ENCODE results near the gene GPR158. TPM values are rescaled to one million over a fixed set of nuclear protein-coding genes. Genes with fewer than 3 reads are reported as not detected.
"Not testable (repeated sequence)": the region's sequence is repeated elsewhere in the genome, so short reads cannot be mapped to it uniquely, and the experiment has no call there.

GPR158 gene
- total RNA-seq, 1 experiment from 2014 or later, result not detected

DNA sequence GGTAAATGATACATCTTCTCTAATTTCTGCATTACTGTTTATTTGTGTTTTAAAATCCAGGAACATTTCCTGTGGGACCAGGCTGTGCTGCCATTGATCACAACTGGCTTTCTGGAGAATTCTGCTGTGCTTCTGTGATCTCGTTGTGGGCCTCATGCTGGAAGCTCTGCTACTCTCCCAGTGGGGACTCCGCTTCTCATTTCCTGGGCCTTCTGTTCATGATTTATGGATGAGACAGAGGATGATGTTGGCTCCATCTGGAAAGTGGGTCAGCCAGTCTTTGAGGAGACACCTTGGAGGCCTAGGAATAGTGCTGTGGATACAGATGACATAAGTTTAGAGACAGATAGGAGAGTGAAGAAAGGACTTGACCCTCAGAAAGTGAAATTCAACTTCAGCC lies 15.2 kb upstream of the GPR158 start:
- Histone ChIP-seq H4K20me1 (ENCODE audit: low read length) (no peaks in the 10 kb centered on the region), H3K27me3 (ENCODE audit: low read length) (0 out of 2 replicates have a peak, but pooled peaks cover under 1% of the 10 kb centered on the region), H3K9ac (ENCODE audit: low read length) (no peak overlapping the region), H3K4me2 (ENCODE audit: low read length) (no peak overlapping the region), H3K9me3 (ENCODE audit: low read length) (no peaks in the 10 kb centered on the region), H3K79me2 (ENCODE audit: low read length) (no peaks in the 10 kb centered on the region), H3K9me2 (replicated peaks; ENCODE audit: low read length) (no peaks in the 10 kb centered on the region), H3K4me3 (ENCODE audit: low read length) (no peak overlapping the region), H3K4me1 (ENCODE audit: insufficient read depth, low read length) (no peaks in the 10 kb centered on the region), H3F3A (ENCODE audit: low read length, unreplicated experiment) (no peaks in the 10 kb centered on the region), H2AFZ (ENCODE audit: low read length) (no peak overlapping the region), H3K36me3 (ENCODE audit: low read depth, low read length) (no peaks in the 10 kb centered on the region), H3K27ac (ENCODE audit: low read length) (no peak overlapping the region)
- ChIA-PET CTCF (no interaction called here), POLR2A (ENCODE audit: unreplicated experiment) (no interaction called here)
- intact Hi-C loops (cut with micrococcal nuclease), result no loop called here
- DNase-seq (no peak), ATAC-seq (no peak)
- no TSS peak for BruUV-seq (replicated peaks)
- no peak for TF ChIP-seq EZH2phosphoT487 (IDR thresholded peaks at IDR 0.05; ENCODE audit: borderline replicate concordance, low read length)
- TF ChIP-seq EZH2 (IDR thresholded peaks at IDR 0.05; ENCODE audit: low read length, unreplicated experiment), result no peak
- TF ChIP-seq, protein P1, sequence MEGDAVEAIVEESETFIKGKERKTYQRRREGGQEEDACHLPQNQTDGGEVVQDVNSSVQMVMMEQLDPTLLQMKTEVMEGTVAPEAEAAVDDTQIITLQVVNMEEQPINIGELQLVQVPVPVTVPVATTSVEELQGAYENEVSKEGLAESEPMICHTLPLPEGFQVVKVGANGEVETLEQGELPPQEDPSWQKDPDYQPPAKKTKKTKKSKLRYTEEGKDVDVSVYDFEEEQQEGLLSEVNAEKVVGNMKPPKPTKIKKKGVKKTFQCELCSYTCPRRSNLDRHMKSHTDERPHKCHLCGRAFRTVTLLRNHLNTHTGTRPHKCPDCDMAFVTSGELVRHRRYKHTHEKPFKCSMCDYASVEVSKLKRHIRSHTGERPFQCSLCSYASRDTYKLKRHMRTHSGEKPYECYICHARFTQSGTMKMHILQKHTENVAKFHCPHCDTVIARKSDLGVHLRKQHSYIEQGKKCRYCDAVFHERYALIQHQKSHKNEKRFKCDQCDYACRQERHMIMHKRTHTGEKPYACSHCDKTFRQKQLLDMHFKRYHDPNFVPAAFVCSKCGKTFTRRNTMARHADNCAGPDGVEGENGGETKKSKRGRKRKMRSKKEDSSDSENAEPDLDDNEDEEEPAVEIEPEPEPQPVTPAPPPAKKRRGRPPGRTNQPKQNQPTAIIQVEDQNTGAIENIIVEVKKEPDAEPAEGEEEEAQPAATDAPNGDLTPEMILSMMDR (conservative IDR thresholded peaks at IDR 0.05; ENCODE audit: low read depth, low read length), result no peak

DNA sequence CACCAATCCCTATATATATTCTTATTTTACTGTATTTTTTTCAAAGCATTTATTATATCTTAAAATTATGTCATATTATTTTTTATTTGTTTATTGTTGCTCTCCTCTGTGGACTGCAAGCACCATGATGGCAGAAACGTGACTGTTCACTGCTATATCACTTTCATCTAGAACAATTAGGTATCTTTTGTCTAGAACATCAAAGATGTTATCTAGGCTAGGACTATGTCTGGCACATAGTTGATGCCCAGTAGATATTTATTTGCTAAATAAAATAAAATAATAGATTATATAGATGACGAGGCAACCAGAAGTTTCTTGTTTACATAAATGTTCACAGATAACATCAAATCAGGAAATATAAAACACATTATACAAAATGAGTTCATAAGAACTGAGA lies 12.4 kb upstream of the GPR158 start:
- Histone ChIP-seq H3K27ac (ENCODE audit: low read length) (no peak overlapping the region), H3K27me3 (ENCODE audit: low read length) (peaks cover 21% of the 10 kb centered on the region; the same call in 1 of the 2 replicates), H3K36me3 (ENCODE audit: low read depth, low read length) (no peaks in the 10 kb centered on the region), H2AFZ (ENCODE audit: low read length) (no peak overlapping the region), H3K9me2 (replicated peaks; ENCODE audit: low read length) (no peaks in the 10 kb centered on the region), H3K9me3 (ENCODE audit: low read length) (no peaks in the 10 kb centered on the region), H3K79me2 (ENCODE audit: low read length) (no peaks in the 10 kb centered on the region), H4K20me1 (ENCODE audit: low read length) (no peaks in the 10 kb centered on the region), H3F3A (ENCODE audit: low read length, unreplicated experiment) (no peaks in the 10 kb centered on the region), H3K4me1 (ENCODE audit: insufficient read depth, low read length) (no peaks in the 10 kb centered on the region), H3K9ac (ENCODE audit: low read length) (no peak overlapping the region), H3K4me3 (ENCODE audit: low read length) (no peak overlapping the region), H3K4me2 (ENCODE audit: low read length) (no peak overlapping the region)
- intact Hi-C loops (cut with micrococcal nuclease), result no loop called here
- TF ChIP-seq EZH2 (IDR thresholded peaks at IDR 0.05; ENCODE audit: low read length, unreplicated experiment) (no peak), EZH2phosphoT487 (IDR thresholded peaks at IDR 0.05; ENCODE audit: borderline replicate concordance, low read length) (no peak)
- TF ChIP-seq, protein P1 (conservative IDR thresholded peaks at IDR 0.05; ENCODE audit: low read depth, low read length), result no peak
- ATAC-seq (no peak), DNase-seq (no peak)
- POLR2A ChIA-PET (ENCODE audit: unreplicated experiment), result no interaction called here
- BruUV-seq (replicated peaks), result no TSS peak
- CTCF ChIA-PET, result no interaction called here

DNA sequence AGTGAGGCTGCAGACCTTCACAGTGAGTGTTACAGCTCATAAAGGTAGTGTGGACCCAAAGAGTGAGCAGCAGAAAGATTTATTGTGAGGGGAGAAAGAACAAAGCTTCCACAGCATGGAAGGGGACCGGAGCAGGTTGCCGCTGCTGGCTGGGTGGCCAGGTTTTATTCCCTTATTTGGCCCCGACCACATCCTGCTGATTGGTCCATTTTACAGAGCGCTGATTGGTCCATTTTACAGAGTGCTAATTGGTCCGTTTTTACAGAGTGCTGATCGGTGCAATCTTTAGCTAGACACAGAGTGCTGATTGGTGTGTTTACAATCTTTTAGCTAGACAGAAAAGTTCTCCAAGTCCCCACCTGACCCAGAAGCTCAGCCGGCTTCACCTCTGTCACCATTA lies 11.3 kb upstream of the GPR158 start:
- intact Hi-C loops (cut with micrococcal nuclease); H3K4me2 ChIP-seq (ENCODE audit: low read length); BruUV-seq (replicated peaks): not testable (repeated sequence)

More for the DNA sequence above, 11.3 kb upstream of the GPR158 start:
- DNase-seq; H3K36me3 ChIP-seq (ENCODE audit: low read depth, low read length); CTCF ChIA-PET; H3K4me3 ChIP-seq (ENCODE audit: low read length); H2AFZ ChIP-seq (ENCODE audit: low read length); H3K9ac ChIP-seq (ENCODE audit: low read length); H3K9me3 ChIP-seq (ENCODE audit: low read length); H3K4me1 ChIP-seq (ENCODE audit: insufficient read depth, low read length); ATAC-seq; H3K79me2 ChIP-seq (ENCODE audit: low read length); H3K27ac ChIP-seq (ENCODE audit: low read length); H4K20me1 ChIP-seq (ENCODE audit: low read length); H3K9me2 ChIP-seq (replicated peaks; ENCODE audit: low read length); H3F3A ChIP-seq (ENCODE audit: low read length, unreplicated experiment); POLR2A ChIA-PET (ENCODE audit: unreplicated experiment): not testable (repeated sequence)
- peaks cover 29% of the 10 kb centered on the region; the same call in 1 of the 2 replicates for H3K27me3 ChIP-seq (ENCODE audit: low read length)

All from PC-3 (cell line).